ENCODE measurements around the gene LRRC7.

- no peak for TF ChIP-seq ZFX (IDR thresholded peaks at IDR 0.05)
- TF ChIP-seq, protein P1, sequence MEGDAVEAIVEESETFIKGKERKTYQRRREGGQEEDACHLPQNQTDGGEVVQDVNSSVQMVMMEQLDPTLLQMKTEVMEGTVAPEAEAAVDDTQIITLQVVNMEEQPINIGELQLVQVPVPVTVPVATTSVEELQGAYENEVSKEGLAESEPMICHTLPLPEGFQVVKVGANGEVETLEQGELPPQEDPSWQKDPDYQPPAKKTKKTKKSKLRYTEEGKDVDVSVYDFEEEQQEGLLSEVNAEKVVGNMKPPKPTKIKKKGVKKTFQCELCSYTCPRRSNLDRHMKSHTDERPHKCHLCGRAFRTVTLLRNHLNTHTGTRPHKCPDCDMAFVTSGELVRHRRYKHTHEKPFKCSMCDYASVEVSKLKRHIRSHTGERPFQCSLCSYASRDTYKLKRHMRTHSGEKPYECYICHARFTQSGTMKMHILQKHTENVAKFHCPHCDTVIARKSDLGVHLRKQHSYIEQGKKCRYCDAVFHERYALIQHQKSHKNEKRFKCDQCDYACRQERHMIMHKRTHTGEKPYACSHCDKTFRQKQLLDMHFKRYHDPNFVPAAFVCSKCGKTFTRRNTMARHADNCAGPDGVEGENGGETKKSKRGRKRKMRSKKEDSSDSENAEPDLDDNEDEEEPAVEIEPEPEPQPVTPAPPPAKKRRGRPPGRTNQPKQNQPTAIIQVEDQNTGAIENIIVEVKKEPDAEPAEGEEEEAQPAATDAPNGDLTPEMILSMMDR (conservative IDR thresholded peaks at IDR 0.05), result no peak
Observed at GRCh38 chr1:69994241-69994640, 426.5 kb downstream of the LRRC7 start.

Data from C4-2B (cell line).